IMR-90 (cell line): ENCODE results near the gene CDH22. TPM values are rescaled to one million over a fixed set of nuclear protein-coding genes. Genes with fewer than 3 reads are reported as not detected.

Experiments
- ATAC-seq: fragments of 200-7000 bp; cut with Tn5 transposase; 2 replicates; pipeline ENCODE4 v1.9.1; 2020; ENCODE audit warnings: low read depth, mild to moderate bottlenecking, moderate library complexity
- BruUV-seq: library from RNA; stranded (reverse); fragments of 400-500 nt; replicated peaks from 2 replicates; lab custom pipeline; 2021; lab: Mats Ljungman, UMichigan
- CTCF ChIA-PET: fragments of 300-600 bp; formaldehyde crosslinking; extraction: SDS; loops from one replicate; lab custom pipeline; 2021; ENCODE audit warnings: antibody characterized with exemption; lab: Yijun Ruan, JAX
- POLR2A ChIA-PET: fragments of 300-600 bp; sonication (Branson Sonifier 250); formaldehyde crosslinking; loops from one replicate; lab custom pipeline; 2022; ENCODE audit warnings: antibody characterized with exemption; ENCODE audit not compliant: unreplicated experiment; lab: Charles Lee
- DNase-seq: peaks from one replicate; pipeline ENCODE4 v3.0.0; 2013
- H2AFZ ChIP-seq: replicated peaks from 2 replicates; pipeline ENCODE3; 2013; ENCODE audit warnings: low read length, mild to moderate bottlenecking; ENCODE audit not compliant: poor library complexity
- H2AK5ac ChIP-seq: 2 replicates; pipeline ENCODE4 v1.6.1; 2013; ENCODE audit warnings: low read depth, low read length, inconsistent platforms
- H2AK9ac ChIP-seq: replicated peaks from 2 replicates; pipeline ENCODE3; 2013; ENCODE audit warnings: mild to moderate bottlenecking, low read depth, low read length, moderate library complexity; ENCODE audit not compliant: poor library complexity
- H2BK120ac ChIP-seq: 2 replicates; pipeline ENCODE4 v1.6.1; 2013; ENCODE audit warnings: low read depth, low read length, inconsistent platforms
- H2BK15ac ChIP-seq: 3 replicates; pipeline ENCODE4 v1.6.1; 2013; ENCODE audit warnings: low read depth, low read length, inconsistent platforms
- H2BK20ac ChIP-seq: 2 replicates; pipeline ENCODE4 v1.6.1; 2013; ENCODE audit warnings: low read depth, mild to moderate bottlenecking, inconsistent platforms, low read length, moderate library complexity
- H2BK5ac ChIP-seq: 2 replicates; pipeline ENCODE4 v1.6.1; 2013; ENCODE audit warnings: mild to moderate bottlenecking, low read depth, low read length, inconsistent platforms; ENCODE audit not compliant: poor library complexity, severe bottlenecking
- H3K14ac ChIP-seq: replicated peaks from 2 replicates; pipeline ENCODE4 v1.6.1; 2013; ENCODE audit warnings: low read depth, low read length, inconsistent platforms
- H3K18ac ChIP-seq: 2 replicates; pipeline ENCODE4 v1.6.1; 2013; ENCODE audit warnings: low read depth, low read length, control low read depth
- H3K23ac ChIP-seq: 2 replicates; pipeline ENCODE4 v1.6.1; 2013; ENCODE audit warnings: low read depth, low read length, inconsistent platforms
- H3K27ac ChIP-seq: 2 replicates; pipeline ENCODE4 v1.5.1; 2013; ENCODE audit warnings: mild to moderate bottlenecking, control low read depth, low read length; ENCODE audit not compliant: insufficient read depth
- H3K27me3 ChIP-seq: 2 replicates; pipeline ENCODE4 v1.6.1; 2013; ENCODE audit warnings: low read length; ENCODE audit not compliant: control insufficient read depth, insufficient read depth
- H3K36me3 ChIP-seq: 2 replicates; pipeline ENCODE4 v1.6.1; 2013; ENCODE audit warnings: low read length, mixed read lengths; ENCODE audit not compliant: control insufficient read depth, insufficient read depth
- H3K4ac ChIP-seq: 2 replicates; pipeline ENCODE4 v1.6.1; 2013; ENCODE audit warnings: low read depth, low read length, inconsistent platforms
- H3K4me1 ChIP-seq: 2 replicates; pipeline ENCODE4 v1.6.1; 2013; ENCODE audit warnings: low read length, mixed read lengths; ENCODE audit not compliant: control insufficient read depth, insufficient read depth
- H3K4me2 ChIP-seq: 2 replicates; pipeline ENCODE4 v1.6.1; 2013; ENCODE audit warnings: low read depth, mild to moderate bottlenecking, control low read depth, low read length, moderate library complexity
- H3K4me3 ChIP-seq: 2 replicates; pipeline ENCODE4 v1.5.1; 2013; ENCODE audit warnings: low read depth, mild to moderate bottlenecking, control low read depth, low read length, moderate library complexity; ENCODE audit not compliant: insufficient read depth
- H3K56ac ChIP-seq: 2 replicates; pipeline ENCODE4 v1.6.1; 2013; ENCODE audit warnings: low read length, inconsistent platforms; ENCODE audit not compliant: insufficient read depth; ENCODE audit errors: extremely low read depth
- H3K79me1 ChIP-seq, 2 experiments: 2 replicates each; pipeline ENCODE4 v1.6.1; 2013; ENCODE audit warnings: low read length in 2 of 2, inconsistent platforms in 1 of 2, low read depth in 1 of 2
- H3K9ac ChIP-seq: 2 replicates; pipeline ENCODE4 v1.6.1; 2013; ENCODE audit warnings: low read depth, low read length, control low read depth
- H3K9me1 ChIP-seq: 2 replicates; pipeline ENCODE4 v1.6.1; 2013; ENCODE audit warnings: low read length, inconsistent platforms; ENCODE audit not compliant: insufficient read depth
- H3K9me3 ChIP-seq: 2 replicates; pipeline ENCODE4 v1.6.1; 2013; ENCODE audit warnings: low read length; ENCODE audit not compliant: control insufficient read depth, insufficient read depth
- H4K20me1 ChIP-seq: 2 replicates; pipeline ENCODE4 v1.6.1; 2013; ENCODE audit warnings: low read length, inconsistent platforms; ENCODE audit not compliant: insufficient read depth
- H4K5ac ChIP-seq: 2 replicates; pipeline ENCODE4 v1.6.1; 2013; ENCODE audit warnings: mild to moderate bottlenecking, low read depth, low read length, control low read depth
- H4K8ac ChIP-seq, 2 experiments: 2 replicates each; pipeline ENCODE4 v1.6.1; 2013; ENCODE audit warnings: low read depth in 2 of 2, low read length in 2 of 2, control low read depth in 1 of 2, inconsistent platforms in 1 of 2
- H4K91ac ChIP-seq: 2 replicates; pipeline ENCODE4 v1.6.1; 2013; ENCODE audit warnings: low read depth, low read length, inconsistent platforms; ENCODE audit not compliant: insufficient read depth
- BHLHE40 ChIP-seq: fragments of 150-350 bp; IDR thresholded peaks from 2 replicates; pipeline ENCODE4 v1.6.1; 2016; ENCODE audit warnings: mild to moderate bottlenecking, low read depth, low read length
- CEBPB ChIP-seq: IDR thresholded peaks from 2 replicates; pipeline ENCODE4 v1.6.1; 2012; ENCODE audit warnings: low read depth, low read length, improper control_type of control experiment
- CHD1 ChIP-seq: IDR thresholded peaks from 2 replicates; pipeline ENCODE4 v1.6.1; 2012; ENCODE audit warnings: low read depth, low read length, improper control_type of control experiment
- ELK1 ChIP-seq: fragments of 150-350 bp; IDR thresholded peaks from 2 replicates; pipeline ENCODE4 v1.6.1; 2016; ENCODE audit warnings: low read depth, mild to moderate bottlenecking, low read length, moderate library complexity, borderline replicate concordance
- FOS ChIP-seq: fragments of 150-350 bp; IDR thresholded peaks from 2 replicates; pipeline ENCODE4 v1.6.1; 2016; ENCODE audit warnings: low read depth, low read length
- MAFK ChIP-seq: IDR thresholded peaks from 2 replicates; pipeline ENCODE4 v1.6.1; 2012; ENCODE audit warnings: low read depth, low read length, improper control_type of control experiment
- MAZ ChIP-seq: IDR thresholded peaks from 2 replicates; pipeline ENCODE4 v1.6.1; 2012; ENCODE audit warnings: low read depth, mild to moderate bottlenecking, low read length, improper control_type of control experiment, moderate library complexity, borderline replicate concordance
- MXI1 ChIP-seq: IDR thresholded peaks from 2 replicates; pipeline ENCODE4 v1.6.1; 2012; ENCODE audit warnings: low read depth, mild to moderate bottlenecking, low read length, moderate library complexity, borderline replicate concordance
- NFE2L2 ChIP-seq: fragments of 150-350 bp; IDR thresholded peaks from 2 replicates; pipeline ENCODE4 v1.6.1; 2016; ENCODE audit warnings: low read depth, mild to moderate bottlenecking, low read length
- POLR2A ChIP-seq: IDR thresholded peaks from 2 replicates; pipeline ENCODE4 v1.6.1; 2012; ENCODE audit warnings: mild to moderate bottlenecking, low read depth, low read length
- RAD21 ChIP-seq: IDR thresholded peaks from 2 replicates; pipeline ENCODE4 v1.6.1; 2012; ENCODE audit warnings: low read length, improper control_type of control experiment
- RCOR1 ChIP-seq: IDR thresholded peaks from 2 replicates; pipeline ENCODE4 v1.6.1; 2012; ENCODE audit warnings: mild to moderate bottlenecking, low read length, improper control_type of control experiment; ENCODE audit not compliant: insufficient replicate concordance
- RFX5 ChIP-seq: IDR thresholded peaks from 2 replicates; pipeline ENCODE4 v1.8.0; 2012; ENCODE audit warnings: low read depth, mild to moderate bottlenecking, low read length, moderate library complexity
- USF2 ChIP-seq: fragments of 150-350 bp; IDR thresholded peaks from 2 replicates; pipeline ENCODE4 v1.6.1; 2017; ENCODE audit warnings: mild to moderate bottlenecking, antibody characterized with exemption, low read length, low read depth
- WGBS, 2 experiments: methylation state at CpG; one replicate each; pipeline versions ENCODE4 v1.1.5 to v1.1.7; 2013; ENCODE audit warnings: missing lambda C conversion rate in 2 of 2; ENCODE audit not compliant: insufficient read length in 1 of 2; ENCODE audit errors: extremely low coverage in 2 of 2; 5-methylcytosine and 5-hydroxymethylcytosine counted together
- dilution Hi-C: fragments of 300-500 bp; cut with HindIII; formaldehyde crosslinking; loops from one replicate; pipeline ENCODE4 v1.14.3; 2018; ENCODE audit warnings: low sequenced_read_pairs; ENCODE audit not compliant: unreplicated experiment
- in situ Hi-C: fragments of 300-500 bp; cut with MboI; formaldehyde crosslinking; loops from 3 replicates; pipeline ENCODE4 v1.14.3; 2019; ENCODE audit warnings: low sequenced_read_pairs, inconsistent platforms, mixed read lengths
- intact Hi-C: fragments of 100-400 bp; cut with micrococcal nuclease; formaldehyde crosslinking; loops from 2 replicates; pipeline ENCODE4 v1.10.0; 2022
- polyA plus RNA-seq, 3 experiments: library from polyadenylated mRNA; depleted of rRNA; stranded (reverse); fragments of >200 nt; gene quantifications; 2 replicates each; pipeline ENCODE4 v1.2.3, GENCODE V29; 2012; ENCODE audit warnings: low replicate concordance in 1 of 3
- total RNA-seq: library from RNA; depleted of rRNA; stranded (reverse); fragments of >200 nt; gene quantifications from 2 replicates; pipeline ENCODE4 v1.2.3, GENCODE V29; 2012

The CDH22 gene
- total and polyA plus RNA-seq, 2 of the 4 experiments (the other 2 are of a cell fraction): not detected

- no peak overlapping the region for H2BK15ac ChIP-seq
- no peak overlapping the region for H2BK120ac ChIP-seq
- in situ Hi-C loops (no loop called here), dilution Hi-C loops (no loop called here), intact Hi-C loops (no loop called here)
- no peaks in the 10 kb centered on the region for H3K36me3 ChIP-seq
- peaks cover 7% of the 10 kb centered on the region; the same call in 1 of the 2 replicates for H3K27me3 ChIP-seq
- H4K5ac ChIP-seq: no peak overlapping the region
- H3K18ac ChIP-seq: no peak overlapping the region
- no peaks in the 10 kb centered on the region for H3K4me1 ChIP-seq
- H2BK5ac ChIP-seq: no peak overlapping the region
- ATAC-seq (no peak), DNase-seq (no peak)
- no peak overlapping the region for H3K4ac ChIP-seq
- H3K23ac ChIP-seq: no peak overlapping the region
- ChIA-PET CTCF (no interaction called here), POLR2A (no interaction called here)
- H3K14ac ChIP-seq: no peak overlapping the region
- no peaks in the 10 kb centered on the region for H4K20me1 ChIP-seq
- no peaks in the 10 kb centered on the region for H3K9me3 ChIP-seq
- TF ChIP-seq FOS (no peak), RFX5 (no peak), BHLHE40 (no peak), MAFK (no peak), NFE2L2 (no peak), CEBPB (no peak), ELK1 (no peak), MXI1 (no peak), USF2 (no peak), CHD1 (no peak), MAZ (no peak), POLR2A (no peak), RAD21 (no peak), RCOR1 (no peak)
- no peaks in the 10 kb centered on the region for H3K79me1 ChIP-seq
- H2BK20ac ChIP-seq: no peak overlapping the region
- H4K8ac ChIP-seq: no peak overlapping the region
- H2AK5ac ChIP-seq: no peak overlapping the region
- H4K91ac ChIP-seq: no peak overlapping the region
- no peak overlapping the region for H2AFZ ChIP-seq
- 64% methylated on average over 16 of the region's 33 CpGs; no CpG with 5 or more reads in 1 of the 2 experiments for WGBS, 2 experiments
- no TSS peak for BruUV-seq
- no peaks in the 10 kb centered on the region for H3K9me1 ChIP-seq
- H3K4me3 ChIP-seq: no peak overlapping the region
- no peak overlapping the region for H3K27ac ChIP-seq
- no peak overlapping the region for H3K4me2 ChIP-seq
- no peak overlapping the region for H2AK9ac ChIP-seq
- H3K56ac ChIP-seq: no peak overlapping the region
- H3K9ac ChIP-seq: no peak overlapping the region
Measured at GRCh38 chr20:46227272-46227767, 81.0 kb downstream of the CDH22 start.
